GM18520 (cell line): ENCODE results near the gene PEA15.

ENCODE experiments used
- ATAC-seq: cut with Tn5 transposase; IDR thresholded peaks from one replicate; pipeline ENCODE4 v1.9.1; 2021; ENCODE audit not compliant: unreplicated experiment

Gene PEA15

GRCh38 chr1:160178731-160179130 lies 26.5 kb upstream of the PEA15 start:
- no peak for ATAC-seq

- ATAC-seq: no peak
Observed at GRCh38 chr1:160179336-160179735, 25.8 kb upstream of the PEA15 start.

- no peak for ATAC-seq
Observed at GRCh38 chr1:160186246-160186645, 18.9 kb upstream of the PEA15 start.

- no peak for ATAC-seq
Observed at GRCh38 chr1:160186729-160187128, 18.5 kb upstream of the PEA15 start.

- no peak for ATAC-seq
Observed at GRCh38 chr1:160187407-160187806, 17.8 kb upstream of the PEA15 start.

DNA sequence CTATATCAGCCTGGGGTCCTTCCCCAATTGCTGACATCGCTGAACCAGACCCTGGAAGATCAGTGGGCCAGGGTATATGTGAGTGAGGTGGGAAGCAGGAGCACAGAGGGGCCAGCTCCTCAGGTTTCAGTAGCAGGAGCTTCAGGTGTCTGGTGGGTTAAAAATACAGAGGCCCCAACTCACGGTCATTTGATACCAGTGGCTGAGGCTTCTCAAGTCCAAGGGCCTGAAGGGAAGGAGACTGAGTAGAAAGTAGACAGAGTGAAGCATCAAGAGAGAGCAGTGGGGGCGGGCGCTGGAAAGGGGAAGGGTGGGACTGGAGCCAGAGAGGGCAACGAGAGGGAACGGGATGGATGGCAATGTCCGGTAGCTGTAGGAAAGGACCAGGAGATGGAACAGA lies 16.8 kb upstream of the PEA15 start:
- no peak for ATAC-seq

DNA sequence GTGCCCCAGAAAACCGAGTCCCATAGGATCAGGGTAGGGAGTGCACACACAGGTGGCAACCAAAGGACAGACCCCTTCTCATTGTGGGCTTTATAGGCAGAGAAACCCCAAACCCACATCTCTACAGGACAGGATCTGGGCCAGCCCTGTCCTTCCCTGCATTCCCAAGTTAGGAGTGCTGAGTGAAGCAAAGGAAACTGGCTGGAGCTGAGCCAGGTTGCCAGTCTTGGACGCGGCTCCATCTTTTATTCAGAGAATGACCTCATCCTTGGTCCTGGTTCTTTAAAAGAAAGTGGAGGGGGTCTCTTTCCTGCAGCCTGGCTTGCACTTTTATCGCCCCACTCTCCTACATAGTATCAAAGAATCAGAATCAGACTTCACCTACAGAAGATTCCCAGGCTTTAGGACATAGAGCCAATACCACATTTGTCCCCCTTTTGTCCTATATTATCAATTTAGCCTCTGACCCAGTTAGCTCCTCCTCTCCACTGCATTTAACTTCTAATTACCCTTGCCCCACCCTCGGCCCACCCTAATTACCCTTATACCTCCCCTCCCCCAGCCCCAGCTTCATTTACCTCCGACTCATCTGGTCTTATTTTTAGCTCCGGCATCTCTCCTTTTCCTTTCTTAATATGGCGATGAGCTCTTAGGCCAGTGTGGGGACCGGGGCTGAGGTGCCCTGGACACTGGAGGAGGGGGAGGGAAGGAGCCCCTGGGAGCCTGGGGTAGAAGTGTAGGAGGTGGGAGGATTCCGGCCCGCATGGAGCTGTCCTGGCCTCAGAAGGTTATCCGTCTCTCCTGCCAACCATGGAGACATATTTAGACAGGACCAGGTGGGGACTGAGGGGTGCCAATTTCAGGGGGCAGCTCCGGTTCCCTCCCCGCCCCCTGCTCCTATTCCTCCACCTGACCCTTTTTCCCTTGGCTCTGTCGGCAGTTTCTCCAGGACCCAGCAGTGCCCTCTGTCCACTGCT lies 15.2 kb upstream of the PEA15 start, which contains the start of gene CASQ1:
CASQ1 (plus strand) TSS at position 927 of the 977 bp plus-strand sequence. CDS start 177 bp downstream, outside the sequence.
- no peak for ATAC-seq

DNA sequence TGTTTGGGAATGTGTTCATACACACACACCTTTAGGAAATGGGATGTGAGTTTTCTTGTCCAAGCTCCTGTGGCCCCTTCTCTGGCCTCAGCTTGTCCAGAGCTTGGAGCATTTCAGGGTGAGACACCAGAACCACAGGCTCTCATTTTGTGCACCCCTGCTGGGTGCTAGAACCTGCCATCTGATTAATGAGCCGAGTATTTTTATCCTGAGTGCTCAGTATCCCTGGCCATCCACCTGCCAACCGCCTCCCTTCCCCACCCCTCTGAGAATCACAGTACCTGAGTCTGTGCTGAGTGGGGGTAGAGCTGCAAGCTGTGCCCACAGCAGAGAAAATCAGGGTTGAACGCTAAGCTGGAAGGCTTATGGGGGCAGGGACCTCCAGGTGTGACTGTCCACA lies 13.4 kb upstream of the PEA15 start:
- ATAC-seq: no peak

GRCh38 chr1:160192234-160192633 lies 12.9 kb upstream of the PEA15 start:
- ATAC-seq: no peak

DNA sequence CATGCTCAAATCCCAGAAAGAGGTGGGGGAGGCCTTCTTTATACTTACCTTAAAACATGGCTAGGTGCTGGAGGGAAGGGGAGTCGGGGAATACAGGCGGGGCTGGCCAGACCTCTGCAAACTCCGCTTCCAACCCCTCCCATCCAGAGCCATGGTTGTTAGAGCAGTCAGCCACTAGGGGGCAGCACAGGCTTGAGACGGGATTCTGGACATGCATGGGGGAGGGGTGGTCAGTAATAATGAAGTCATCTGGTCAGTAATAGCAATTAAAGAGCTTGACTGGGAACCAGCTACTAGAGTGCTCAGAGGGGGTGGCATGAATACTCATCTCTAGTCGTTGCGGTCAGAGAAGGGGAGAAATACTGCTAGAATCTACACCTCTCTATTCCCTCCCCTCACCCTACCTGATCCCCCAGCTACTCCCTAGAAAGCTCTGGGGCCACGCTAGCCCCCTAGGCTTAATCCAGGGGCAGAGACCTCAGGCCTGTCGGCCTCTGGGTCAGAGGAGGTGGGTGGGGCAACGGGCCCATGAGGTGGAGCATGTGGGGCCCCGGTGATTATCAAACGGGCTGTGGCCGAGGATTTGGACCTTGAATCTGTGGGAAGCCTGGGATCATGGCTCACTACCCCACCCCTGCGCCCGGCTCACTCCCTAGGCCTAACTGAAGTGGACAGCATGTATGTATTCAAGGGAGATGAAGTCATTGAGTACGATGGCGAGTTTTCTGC lies 11.9 kb upstream of the PEA15 start:
- ATAC-seq: no peak

- ATAC-seq: no peak
Observed at GRCh38 chr1:160193832-160194736, 11.1 kb upstream of the PEA15 start.

GRCh38 chr1:160194737-160195059 lies 10.5 kb upstream of the PEA15 start:
- ATAC-seq: no peak

DNA sequence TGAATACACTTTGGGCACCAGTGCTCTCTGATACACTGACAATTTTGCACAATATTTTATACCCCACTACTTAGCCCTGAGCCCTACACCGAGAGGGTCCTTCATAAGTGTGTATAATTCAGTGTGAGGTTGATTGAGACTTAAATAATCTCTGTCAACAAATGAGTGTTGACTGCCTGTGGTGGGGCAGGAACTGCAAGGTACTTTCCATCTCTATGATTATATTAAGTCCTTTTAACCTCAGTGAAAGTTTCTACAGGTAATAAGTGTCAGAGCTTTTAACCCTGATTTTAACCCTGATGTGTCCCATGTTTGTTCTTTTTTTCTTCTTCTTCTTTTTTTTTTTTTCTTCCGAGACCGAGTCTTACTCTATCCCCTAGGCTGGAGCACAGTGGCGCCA lies 9.0 kb upstream of the PEA15 start:
- ATAC-seq: no peak

- ATAC-seq: no peak
Observed at GRCh38 chr1:160197231-160197630, 8.0 kb upstream of the PEA15 start.

DNA sequence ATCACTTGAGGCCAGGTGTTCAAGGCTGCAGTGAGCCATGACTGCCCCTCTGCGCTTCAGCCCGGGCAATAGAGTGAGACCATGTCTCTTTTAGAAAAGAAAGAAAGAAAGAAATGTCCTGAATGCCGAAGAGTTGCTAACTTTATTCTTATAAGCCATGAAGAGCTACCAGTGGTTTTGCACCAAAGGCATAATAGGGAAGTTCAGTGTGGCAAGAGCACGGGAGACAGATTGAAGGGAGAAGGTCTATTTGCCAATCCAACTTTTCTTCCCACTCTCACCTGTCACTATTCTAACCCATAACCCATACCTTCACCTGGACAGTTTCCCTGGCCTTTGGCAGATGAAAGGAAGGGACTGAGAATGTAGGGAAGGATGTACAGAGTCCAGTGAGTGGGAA lies 4.4 kb upstream of the PEA15 start:
- no peak for ATAC-seq

GRCh38 chr1:160204526-160205241 lies 500 bp upstream of the PEA15 start:
- no peak for ATAC-seq

GRCh38 chr1:160206036-160206389 lies 829 bp downstream of the PEA15 start:
- no peak for ATAC-seq

DNA sequence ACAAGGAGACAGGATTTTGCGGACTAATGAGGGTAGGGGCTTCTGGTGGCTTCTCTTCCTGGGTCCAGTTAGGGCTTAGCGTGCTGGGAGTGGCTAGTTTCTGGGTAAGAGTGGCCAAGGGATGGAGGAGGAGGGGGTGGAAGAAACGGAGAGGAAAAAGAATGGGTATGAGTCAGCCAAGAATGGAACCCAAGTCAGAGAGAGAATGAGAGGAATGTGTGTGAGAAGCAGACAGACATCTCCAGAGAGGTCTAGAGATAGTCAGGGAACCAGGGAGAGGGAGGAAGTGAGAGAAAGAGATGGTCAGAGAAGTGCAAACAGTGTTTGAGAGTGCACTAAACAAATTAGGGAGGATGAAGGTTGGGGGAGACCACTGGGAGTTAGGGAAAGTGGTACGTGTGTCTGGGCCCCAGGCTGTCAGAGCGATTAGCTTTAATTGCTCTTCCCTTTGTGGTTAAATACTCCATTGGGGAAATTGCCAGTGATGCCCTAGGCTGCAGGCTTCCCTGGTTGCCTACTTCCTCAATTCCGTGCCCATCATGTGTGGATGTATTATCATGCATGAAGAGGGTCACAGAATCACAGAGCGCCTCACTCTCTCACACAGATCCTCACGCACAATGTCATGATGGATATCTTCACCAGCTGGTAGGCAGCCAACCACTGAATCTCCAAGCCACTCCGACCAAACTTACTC lies 1.4 kb downstream of the PEA15 start:
- no peak for ATAC-seq

- no peak for ATAC-seq
Observed at GRCh38 chr1:160207118-160207650, 2.0 kb downstream of the PEA15 start.
